Right atrium auricular region (tissue), 2 donors: ENCODE results near the gene CRB1. TPM values are rescaled to one million over a fixed set of nuclear protein-coding genes. Genes with fewer than 3 reads are reported as not detected.

Experiments used
- DNase-seq: peaks from one replicate; pipeline ENCODE4 v3.0.0-alpha.2; 2019; ENCODE audit warnings: low spot score
- H3K27ac ChIP-seq, 2 donors: fragments of 200-600 bp; sonication (generic); 1 replicate in 1 of 2; 2 replicates in 1 of 2; pipeline ENCODE4 v1.5.1; 2016 to 2019
- H3K27me3 ChIP-seq, 2 donors: fragments of 200-600 bp; sonication (generic); one replicate each; pipeline versions ENCODE4 v1.5.1 to v1.6.0; 2017 to 2019
- H3K36me3 ChIP-seq: fragments of 200-600 bp; sonication (generic); one replicate; pipeline ENCODE4 v1.5.1; 2016
- H3K4me1 ChIP-seq, 2 donors: fragments of 200-600 bp; sonication (generic); one replicate each; pipeline versions ENCODE4 v1.5.1 to v1.6.0; 2017 to 2019
- H3K4me3 ChIP-seq, 2 donors: fragments of 200-600 bp; sonication (generic); 1 replicate in 1 of 2; 2 replicates in 1 of 2; pipeline ENCODE4 v1.5.1; 2017 to 2019; ENCODE audit warnings: mild to moderate bottlenecking in 1 of 2, moderate library complexity in 1 of 2
- H3K9me3 ChIP-seq, 2 donors: fragments of 200-600 bp; sonication (generic); one replicate each; pipeline ENCODE4 v1.5.1; 2019
- total RNA-seq, 2 donors: library from RNA; depleted of rRNA; stranded (reverse); fragments of >200 nt; gene quantifications; one replicate each; pipeline ENCODE4 v1.1.0, GENCODE V29; 2016
- TF ChIP-seq, protein P1 (sequence below), 2 donors: fragments of 200-600 bp; sonication (generic); IDR thresholded peaks; one replicate each; pipeline ENCODE4 v1.5.1; 2019; ENCODE audit warnings: antibody characterized with exemption in 2 of 2

CRB1 gene
- total RNA-seq, 2 donors from 2014 or later: 0.11 to 0.75 TPM

- no peaks in the 10 kb centered on the region for H3K36me3 ChIP-seq
- DNase-seq: no peak
- no peaks in the 10 kb centered on the region for H3K9me3 ChIP-seq
- H3K27me3 ChIP-seq: no peaks in the 10 kb centered on the region
- TF ChIP-seq, protein P1, sequence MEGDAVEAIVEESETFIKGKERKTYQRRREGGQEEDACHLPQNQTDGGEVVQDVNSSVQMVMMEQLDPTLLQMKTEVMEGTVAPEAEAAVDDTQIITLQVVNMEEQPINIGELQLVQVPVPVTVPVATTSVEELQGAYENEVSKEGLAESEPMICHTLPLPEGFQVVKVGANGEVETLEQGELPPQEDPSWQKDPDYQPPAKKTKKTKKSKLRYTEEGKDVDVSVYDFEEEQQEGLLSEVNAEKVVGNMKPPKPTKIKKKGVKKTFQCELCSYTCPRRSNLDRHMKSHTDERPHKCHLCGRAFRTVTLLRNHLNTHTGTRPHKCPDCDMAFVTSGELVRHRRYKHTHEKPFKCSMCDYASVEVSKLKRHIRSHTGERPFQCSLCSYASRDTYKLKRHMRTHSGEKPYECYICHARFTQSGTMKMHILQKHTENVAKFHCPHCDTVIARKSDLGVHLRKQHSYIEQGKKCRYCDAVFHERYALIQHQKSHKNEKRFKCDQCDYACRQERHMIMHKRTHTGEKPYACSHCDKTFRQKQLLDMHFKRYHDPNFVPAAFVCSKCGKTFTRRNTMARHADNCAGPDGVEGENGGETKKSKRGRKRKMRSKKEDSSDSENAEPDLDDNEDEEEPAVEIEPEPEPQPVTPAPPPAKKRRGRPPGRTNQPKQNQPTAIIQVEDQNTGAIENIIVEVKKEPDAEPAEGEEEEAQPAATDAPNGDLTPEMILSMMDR (IDR thresholded peaks at IDR 0.05): no peak
- no peaks in the 10 kb centered on the region for H3K4me1 ChIP-seq
- no peak overlapping the region for H3K27ac ChIP-seq
- no peak overlapping the region for H3K4me3 ChIP-seq
These were observed 92.0 kb downstream of the CRB1 start for GRCh38 chr1:197360068-197360467.

DNA sequence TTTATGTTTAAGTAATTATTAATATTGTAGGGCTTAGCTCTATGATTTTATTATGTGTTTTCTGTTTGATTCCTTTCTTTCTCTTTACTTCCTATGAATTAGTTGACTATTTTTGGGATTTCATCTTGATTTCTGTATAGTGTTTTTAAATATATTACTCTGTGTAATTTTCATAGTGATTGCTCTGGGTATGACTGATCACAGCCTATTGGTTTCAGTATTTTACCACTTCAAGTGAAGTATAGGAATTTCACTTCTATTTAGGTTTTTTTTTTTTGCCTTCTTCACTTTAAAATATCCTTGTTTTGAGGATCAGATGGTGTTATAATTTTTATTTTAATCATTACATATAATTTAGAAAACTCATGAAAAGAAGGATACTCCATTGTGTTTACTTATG lies 94.8 kb downstream of the CRB1 start:
- Histone ChIP-seq H3K4me1 (no peaks in the 10 kb centered on the region), H3K27ac (no peak overlapping the region), H3K4me3 (no peak overlapping the region), H3K9me3 (no peaks in the 10 kb centered on the region), H3K36me3 (no peaks in the 10 kb centered on the region), H3K27me3 (no peaks in the 10 kb centered on the region)
- DNase-seq: no peak
- TF ChIP-seq, protein P1 (IDR thresholded peaks at IDR 0.05): no peak

DNA sequence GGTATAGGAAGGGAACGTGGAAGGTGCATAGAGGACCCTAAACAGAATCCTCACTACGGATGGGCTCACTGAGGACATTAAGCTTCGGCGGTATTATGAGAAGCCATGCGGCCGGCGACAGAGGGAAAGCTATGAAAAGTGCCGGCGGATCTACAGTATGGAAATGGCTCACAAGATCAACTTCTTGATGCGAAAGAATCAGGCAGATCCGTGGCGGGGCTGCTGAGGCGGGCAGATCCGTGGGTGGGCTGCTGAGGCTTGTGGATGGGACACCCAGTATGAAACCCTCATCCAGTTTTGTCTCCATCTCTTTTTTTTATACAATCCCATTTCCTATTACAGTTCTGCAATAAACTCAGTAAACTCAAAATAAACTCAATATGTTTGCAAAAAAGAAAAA lies 95.8 kb downstream of the CRB1 start:
- Histone ChIP-seq H3K27ac (no peak overlapping the region), H3K9me3 (no peaks in the 10 kb centered on the region), H3K27me3 (no peaks in the 10 kb centered on the region), H3K4me1 (no peaks in the 10 kb centered on the region), H3K4me3 (no peak overlapping the region), H3K36me3 (no peaks in the 10 kb centered on the region)
- TF ChIP-seq, protein P1 (IDR thresholded peaks at IDR 0.05): no peak
- DNase-seq: no peak

GRCh38 chr1:197366996-197367395 lies 98.9 kb downstream of the CRB1 start:
- Histone ChIP-seq H3K4me1 (no peaks in the 10 kb centered on the region), H3K27ac (no peak overlapping the region), H3K36me3 (no peaks in the 10 kb centered on the region), H3K9me3 (no peaks in the 10 kb centered on the region), H3K4me3 (no peak overlapping the region), H3K27me3 (no peaks in the 10 kb centered on the region)
- TF ChIP-seq, protein P1 (IDR thresholded peaks at IDR 0.05): no peak
- DNase-seq: no peak

GRCh38 chr1:197367627-197368026 lies 99.6 kb downstream of the CRB1 start:
- H3K9me3 ChIP-seq: no peaks in the 10 kb centered on the region
- H3K4me1 ChIP-seq: no peaks in the 10 kb centered on the region
- H3K27ac ChIP-seq: no peak overlapping the region
- TF ChIP-seq, protein P1 (IDR thresholded peaks at IDR 0.05): no peak
- DNase-seq: no peak
- no peaks in the 10 kb centered on the region for H3K27me3 ChIP-seq
- H3K36me3 ChIP-seq: no peaks in the 10 kb centered on the region
- no peak overlapping the region for H3K4me3 ChIP-seq

- no peaks in the 10 kb centered on the region for H3K9me3 ChIP-seq
- H3K27ac ChIP-seq: no peak overlapping the region
- H3K27me3 ChIP-seq: no peaks in the 10 kb centered on the region
- H3K4me1 ChIP-seq: no peaks in the 10 kb centered on the region
- DNase-seq: no peak
- no peaks in the 10 kb centered on the region for H3K36me3 ChIP-seq
- no peak overlapping the region for H3K4me3 ChIP-seq
- TF ChIP-seq, protein P1 (IDR thresholded peaks at IDR 0.05): no peak
These were observed 106.4 kb downstream of the CRB1 start for GRCh38 chr1:197374428-197374827.
